Fibroblast of the aortic adventitia (primary cell): Measurements from ENCODE around the gene TBC1D4. TPM values are rescaled to one million over a fixed set of nuclear protein-coding genes. Genes with fewer than 3 reads are reported as not detected.
"Not testable (repeated sequence)": the region's sequence is repeated elsewhere in the genome, so short reads cannot be mapped to it uniquely, and the experiment has no call there.

ENCODE experiments used
- DNase-seq: peaks from one replicate; pipeline ENCODE4 v3.0.0-alpha.2; 2010; ENCODE audit warnings: low read depth
- H3K4me3 ChIP-seq: 2 replicates; pipeline ENCODE4 v1.5.1; 2011; ENCODE audit warnings: low read depth, mild to moderate bottlenecking, control low read depth, low read length, moderate library complexity
- CTCF ChIP-seq: IDR thresholded peaks from 2 replicates; pipeline ENCODE4 v1.5.1; 2011; ENCODE audit warnings: mild to moderate bottlenecking, low read length, control low read depth, inconsistent platforms; ENCODE audit not compliant: insufficient read depth
- total RNA-seq: library from RNA; depleted of rRNA; stranded (reverse); fragments of >200 nt; gene quantifications from 2 replicates; pipeline ENCODE4 v1.2.3, GENCODE V29; 2012; ENCODE audit warnings: low replicate concordance

The TBC1D4 gene
- total RNA-seq, 1 donor: 9.5 TPM

- peak; percentile 36 for DNase-seq
- no peak for TF ChIP-seq CTCF
- H3K4me3 ChIP-seq: no peak overlapping the region
Observed at GRCh38 chr13:75316427-75316826, 165.5 kb downstream of the TBC1D4 start.

GRCh38 chr13:75312884-75313520 is 169.0 kb downstream of the TBC1D4 start:
- no peak for DNase-seq
- no peak overlapping the region for H3K4me3 ChIP-seq
- no peak for TF ChIP-seq CTCF

- TF ChIP-seq CTCF: no peak
- no peak overlapping the region for H3K4me3 ChIP-seq
- no peak for DNase-seq
Observed at GRCh38 chr13:75309981-75310580, 171.9 kb downstream of the TBC1D4 start.

- TF ChIP-seq CTCF: no peak
- no peak overlapping the region for H3K4me3 ChIP-seq
- DNase-seq: no peak
Observed at GRCh38 chr13:75308222-75308621, 173.7 kb downstream of the TBC1D4 start.

GRCh38 chr13:75307370-75307949 is 174.5 kb downstream of the TBC1D4 start:
- TF ChIP-seq CTCF: no peak
- no peak overlapping the region for H3K4me3 ChIP-seq
- DNase-seq: no peak

GRCh38 chr13:75306967-75307366 is 175.0 kb downstream of the TBC1D4 start:
- DNase-seq: not testable (repeated sequence)

GRCh38 chr13:75305059-75305458 is 176.9 kb downstream of the TBC1D4 start:
- no peak for TF ChIP-seq CTCF
- DNase-seq: peak; percentile 77

More at GRCh38 chr13:75306967-75307366, 175.0 kb downstream of the TBC1D4 start:
- H3K4me3 ChIP-seq: not testable (repeated sequence)

More at GRCh38 chr13:75305059-75305458, 176.9 kb downstream of the TBC1D4 start:
- H3K4me3 ChIP-seq: no peak overlapping the region
